Esophagus muscularis mucosa (tissue), 4 donors: ENCODE measurements around the gene TPSD1. TPM values are rescaled to one million over a fixed set of nuclear protein-coding genes. Genes with fewer than 3 reads are reported as not detected.
"Not testable (repeated sequence)": the region's sequence is repeated elsewhere in the genome, so short reads cannot be mapped to it uniquely, and the experiment has no call there.

Experiments
- DNase-seq: peaks from one replicate; pipeline ENCODE4 v3.0.0-alpha.2; 2017; ENCODE audit errors: extremely low spot score
- H3K27ac ChIP-seq, 4 donors: fragments of 200-600 bp; sonication (generic); replicated peaks in 1 of 4; 1 replicate in 3 of 4; 2 replicates in 1 of 4; pipeline ENCODE4 v1.5.1; 2016 to 2019; ENCODE audit warnings: mild to moderate bottlenecking in 1 of 4
- H3K27me3 ChIP-seq, 4 donors: fragments of 200-600 bp; sonication (generic); one replicate each; pipeline versions ENCODE4 v1.5.1 to v1.6.0; 2016 to 2019
- H3K36me3 ChIP-seq, 4 donors: fragments of 200-600 bp; sonication (generic); one replicate each; pipeline ENCODE4 v1.5.1; 2016 to 2019
- H3K4me1 ChIP-seq, 4 donors: fragments of 200-600 bp; sonication (generic); one replicate each; pipeline ENCODE4 v1.5.1; 2016 to 2019
- H3K4me3 ChIP-seq, 4 donors: fragments of 200-600 bp; sonication (generic); 1 replicate in 2 of 4; 2 replicates in 2 of 4; pipeline ENCODE4 v1.5.1; 2016 to 2019; ENCODE audit warnings: mild to moderate bottlenecking in 4 of 4, moderate library complexity in 1 of 4
- H3K9me3 ChIP-seq, 4 donors: fragments of 200-600 bp; sonication (generic); 1 replicate in 3 of 4; 2 replicates in 1 of 4; pipeline ENCODE4 v1.5.1; 2016 to 2019
- EP300 ChIP-seq: sonication (generic); formaldehyde crosslinking; IDR thresholded peaks from one replicate; pipeline ENCODE4 v1.6.1; 2017; ENCODE audit warnings: antibody characterized with exemption
- POLR2A ChIP-seq: fragments of 450-650 bp; IDR thresholded peaks from one replicate; pipeline ENCODE4 v1.6.1; 2017; ENCODE audit warnings: antibody characterized with exemption, moderate library complexity, mild to moderate bottlenecking, low read depth
- POLR2AphosphoS5 ChIP-seq, 2 donors: sonication (generic); formaldehyde crosslinking; IDR thresholded peaks; one replicate each; pipeline ENCODE4 v1.6.1; 2017; ENCODE audit warnings: antibody characterized with exemption in 2 of 2
- WGBS: methylation state at CpG from one replicate; pipeline ENCODE4 v1.1.5; 2018; 5-methylcytosine and 5-hydroxymethylcytosine counted together
- intact Hi-C: fragments of 100-400 bp; cut with DNase I; formaldehyde crosslinking; loops from one replicate; pipeline ENCODE4 v1.15.1; 2023
- total RNA-seq, 4 donors: library from RNA; depleted of rRNA; stranded (reverse); fragments of >200 nt; gene quantifications; one replicate each; pipeline versions ENCODE4 v1.1.0 to v1.2.1, GENCODE V29; 2016
- TF ChIP-seq, protein P1 (sequence below), 3 experiments: fragments of 200-600 bp in 2 of 3; fragments of 450-650 bp in 1 of 3; sonication (generic) in 2 of 3; IDR thresholded peaks; one replicate each; pipeline ENCODE4 v1.5.1; 2017 to 2019; ENCODE audit warnings: antibody characterized with exemption in 3 of 3, mild to moderate bottlenecking in 2 of 3, moderate library complexity in 1 of 3

TPSD1 gene
- total RNA-seq: 1 to 10 TPM; 1.7 to 5.3 (median 2.2) TPM

DNA sequence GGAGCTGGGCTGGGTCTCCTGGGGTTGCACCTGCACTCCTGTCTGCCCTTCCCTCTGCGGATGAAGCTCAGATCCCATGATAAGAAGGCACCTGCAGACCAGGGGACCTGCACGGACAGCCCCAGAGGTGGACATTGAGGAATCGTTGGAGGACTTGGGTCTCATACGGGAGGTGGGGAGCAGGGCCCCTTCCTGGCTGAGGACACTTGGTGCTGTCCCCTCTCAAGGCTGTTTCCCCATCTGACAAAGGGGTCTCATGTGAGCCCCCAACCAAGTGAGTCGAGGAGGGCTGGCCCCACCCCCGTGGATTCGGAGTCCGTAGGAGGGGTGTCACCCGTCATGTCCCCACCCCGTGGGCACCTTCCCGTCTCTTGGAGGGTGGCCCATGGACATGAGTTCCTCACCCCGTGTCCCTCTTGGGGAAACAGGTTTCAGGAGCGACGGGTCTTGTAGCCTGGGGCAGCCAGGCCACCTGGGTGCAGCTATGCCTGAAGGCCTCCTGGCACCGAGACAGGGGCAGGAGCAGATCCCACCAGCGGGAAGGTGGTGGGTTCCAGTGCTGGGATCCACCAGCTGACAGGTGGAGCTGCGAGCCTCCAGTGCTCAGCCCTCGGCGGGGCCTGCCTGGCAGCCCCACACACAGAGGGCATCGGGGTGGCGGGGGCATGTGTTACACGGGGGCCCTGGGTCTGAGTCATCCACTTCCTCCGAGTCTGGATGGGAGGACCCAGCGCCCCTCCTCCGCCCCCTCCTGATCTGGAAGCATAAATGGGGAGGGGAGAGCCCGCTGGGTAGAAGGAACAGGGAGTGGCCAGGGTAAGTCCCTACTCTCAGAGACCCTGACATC, at the start of gene TPSD1:
Gene TPSD1 (plus strand): TSS at position 794 of the 847 bp plus-strand sequence. CDS start 212 bp downstream, outside the sequence.
- H3K4me3 ChIP-seq, DNase-seq, H3K36me3 ChIP-seq, H3K27ac ChIP-seq, H3K9me3 ChIP-seq, H3K4me1 ChIP-seq, intact Hi-C loops: not testable (repeated sequence)
- peaks cover 0 to 58% (median 15%) of the 10 kb centered on the region in 4 donors for H3K27me3 ChIP-seq
- 62% methylated on average over 10 of the region's 26 CpGs for WGBS

DNA sequence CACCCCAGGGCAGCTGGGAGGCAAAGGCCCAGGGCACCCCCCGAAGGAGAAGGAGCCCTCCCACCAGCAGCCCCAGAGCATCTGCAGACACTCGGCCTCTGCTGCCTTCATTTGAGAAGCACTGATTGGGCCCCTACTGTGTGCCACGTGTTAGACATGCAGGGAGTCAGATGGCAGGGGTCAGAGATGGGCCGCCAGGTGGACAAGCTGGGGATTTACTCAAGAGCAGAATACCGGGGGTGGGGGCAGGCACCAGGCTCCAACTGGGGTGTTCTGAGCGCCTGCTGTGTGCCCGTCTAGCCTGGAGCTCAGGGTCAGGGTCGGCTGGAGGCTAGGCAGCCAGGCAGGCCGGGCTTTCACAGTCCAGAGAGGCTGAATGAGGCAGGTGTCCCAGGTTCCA, 49.5 kb upstream of the TPSD1 start:
- Histone ChIP-seq H3K27me3 (no peaks in the 10 kb centered on the region), H3K27ac (no peak overlapping the region), H3K9me3 (no peaks in the 10 kb centered on the region), H3K4me3 (no peak overlapping the region), H3K36me3 (peaks cover 0 to 100% (median 91%) of the 10 kb centered on the region in 4 donors), H3K4me1 (no peaks in the 10 kb centered on the region)
- 70% methylated on average over 4 of the region's 9 CpGs for WGBS
- intact Hi-C loops: no loop called here
- TF ChIP-seq, protein P1, sequence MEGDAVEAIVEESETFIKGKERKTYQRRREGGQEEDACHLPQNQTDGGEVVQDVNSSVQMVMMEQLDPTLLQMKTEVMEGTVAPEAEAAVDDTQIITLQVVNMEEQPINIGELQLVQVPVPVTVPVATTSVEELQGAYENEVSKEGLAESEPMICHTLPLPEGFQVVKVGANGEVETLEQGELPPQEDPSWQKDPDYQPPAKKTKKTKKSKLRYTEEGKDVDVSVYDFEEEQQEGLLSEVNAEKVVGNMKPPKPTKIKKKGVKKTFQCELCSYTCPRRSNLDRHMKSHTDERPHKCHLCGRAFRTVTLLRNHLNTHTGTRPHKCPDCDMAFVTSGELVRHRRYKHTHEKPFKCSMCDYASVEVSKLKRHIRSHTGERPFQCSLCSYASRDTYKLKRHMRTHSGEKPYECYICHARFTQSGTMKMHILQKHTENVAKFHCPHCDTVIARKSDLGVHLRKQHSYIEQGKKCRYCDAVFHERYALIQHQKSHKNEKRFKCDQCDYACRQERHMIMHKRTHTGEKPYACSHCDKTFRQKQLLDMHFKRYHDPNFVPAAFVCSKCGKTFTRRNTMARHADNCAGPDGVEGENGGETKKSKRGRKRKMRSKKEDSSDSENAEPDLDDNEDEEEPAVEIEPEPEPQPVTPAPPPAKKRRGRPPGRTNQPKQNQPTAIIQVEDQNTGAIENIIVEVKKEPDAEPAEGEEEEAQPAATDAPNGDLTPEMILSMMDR (IDR thresholded peaks at IDR 0.05): no peak
- no peak for TF ChIP-seq POLR2A
- TF ChIP-seq EP300: no peak
- DNase-seq: no peak

DNA sequence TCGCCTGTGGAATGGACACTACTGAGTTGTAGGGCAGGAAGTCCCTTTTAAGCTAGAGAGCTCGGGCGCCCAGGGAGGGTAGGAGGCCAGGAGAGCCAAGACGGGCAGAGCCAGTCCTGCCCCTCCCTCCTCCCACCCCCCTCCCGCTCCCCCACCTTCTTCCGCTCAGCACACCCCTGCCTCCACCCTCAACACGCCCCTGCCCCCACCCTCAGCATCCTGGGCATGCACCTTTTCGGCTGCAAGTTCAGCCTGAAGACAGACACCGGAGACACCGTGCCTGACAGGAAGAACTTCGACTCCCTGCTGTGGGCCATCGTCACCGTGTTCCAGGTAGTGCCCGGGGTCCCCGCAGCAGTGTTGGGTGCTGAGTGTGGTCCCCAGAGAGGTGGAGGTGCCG, 49.1 kb upstream of the TPSD1 start:
- no CpG with 5 or more reads among the region's 16 CpGs for WGBS
- Histone ChIP-seq H3K36me3 (peaks cover 0 to 100% (median 91%) of the 10 kb centered on the region in 4 donors), H3K9me3 (no peaks in the 10 kb centered on the region), H3K27ac (no peak overlapping the region), H3K27me3 (no peaks in the 10 kb centered on the region), H3K4me1 (no peaks in the 10 kb centered on the region), H3K4me3 (no peak overlapping the region)
- TF ChIP-seq POLR2AphosphoS5 (IDR thresholded peaks at IDR 0.05): no peak
- TF ChIP-seq, protein P1 (IDR thresholded peaks at IDR 0.05): no peak
- TF ChIP-seq EP300: no peak
- TF ChIP-seq POLR2A: no peak
- DNase-seq: no peak
- intact Hi-C loops: no loop called here

DNA sequence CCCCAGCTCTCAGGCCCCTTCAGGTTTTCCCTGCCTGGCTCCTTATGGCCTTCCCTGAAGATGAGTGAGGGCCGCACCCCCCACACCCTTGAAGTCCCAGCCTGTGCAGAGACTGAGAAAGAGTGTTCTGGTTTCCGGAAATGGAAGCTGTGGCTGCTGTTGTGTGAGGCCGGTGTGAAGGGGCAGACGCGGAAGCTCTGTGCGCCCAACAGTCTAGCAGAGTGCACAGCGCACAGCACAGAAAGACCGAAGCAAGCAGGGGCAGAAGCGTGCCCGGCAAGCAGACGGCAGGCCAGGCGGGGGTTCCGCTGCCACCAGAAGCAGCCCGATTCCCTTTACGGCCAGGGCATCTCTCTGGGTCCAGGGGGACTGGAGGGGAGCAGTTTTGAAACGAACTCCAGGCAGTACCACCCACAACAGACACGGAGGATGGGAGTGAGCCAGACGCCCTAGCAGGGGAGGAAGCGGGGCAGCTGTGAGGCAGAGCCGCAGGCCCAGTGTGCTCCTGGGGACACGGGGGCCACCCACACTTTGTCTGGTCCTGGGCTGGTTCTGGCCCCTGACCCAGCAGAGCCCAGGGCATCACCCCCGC, 47.5 kb upstream of the TPSD1 start:
- 80% methylated on average over 2 of the region's 22 CpGs for WGBS
- TF ChIP-seq, protein P1 (IDR thresholded peaks at IDR 0.05): no peak
- TF ChIP-seq EP300 (no peak), POLR2AphosphoS5 (IDR thresholded peaks at IDR 0.05) (no peak), POLR2A (no peak)
- peaks cover 3 to 100% (median 91%) of the 10 kb centered on the region in 4 donors for H3K36me3 ChIP-seq

DNA sequence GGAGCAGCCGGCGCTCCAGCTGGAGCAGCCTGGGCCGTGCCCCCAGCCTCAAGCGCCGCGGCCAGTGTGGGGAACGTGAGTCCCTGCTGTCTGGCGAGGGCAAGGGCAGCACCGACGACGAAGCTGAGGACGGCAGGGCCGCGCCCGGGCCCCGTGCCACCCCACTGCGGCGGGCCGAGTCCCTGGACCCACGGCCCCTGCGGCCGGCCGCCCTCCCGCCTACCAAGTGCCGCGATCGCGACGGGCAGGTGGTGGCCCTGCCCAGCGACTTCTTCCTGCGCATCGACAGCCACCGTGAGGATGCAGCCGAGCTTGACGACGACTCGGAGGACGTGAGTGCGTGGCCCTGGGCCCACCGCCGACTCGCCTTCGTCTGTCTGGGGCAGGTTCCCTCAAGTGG, 46.8 kb upstream of the TPSD1 start:
- no peaks in the 10 kb centered on the region for H3K4me1 ChIP-seq
- TF ChIP-seq, protein P1 (IDR thresholded peaks at IDR 0.05): no peak
- TF ChIP-seq EP300 (no peak), POLR2A (no peak), POLR2AphosphoS5 (IDR thresholded peaks at IDR 0.05) (no peak)
- peaks cover 3 to 100% (median 92%) of the 10 kb centered on the region in 4 donors for H3K36me3 ChIP-seq
- no peaks in the 10 kb centered on the region for H3K27me3 ChIP-seq
- DNase-seq: no peak
- H3K4me3 ChIP-seq: no peak overlapping the region
- no peaks in the 10 kb centered on the region for H3K9me3 ChIP-seq
- intact Hi-C loops: no loop called here
- 100% methylated on average over 5 of the region's 43 CpGs for WGBS
- H3K27ac ChIP-seq: no peak overlapping the region

More for the DNA sequence above, 47.5 kb upstream of the TPSD1 start:
- Histone ChIP-seq H3K27ac (no peak overlapping the region), H3K27me3 (no peaks in the 10 kb centered on the region), H3K9me3 (no peaks in the 10 kb centered on the region), H3K4me1 (no peaks in the 10 kb centered on the region), H3K4me3 (no peak overlapping the region)
- intact Hi-C loops: no loop called here
- no peak for DNase-seq
